Activated CD8-positive, alpha-beta memory T cell treated with anti-CD3 and anti-CD28 coated beads, Interleukin-2, amount 50 U/mL, for 24 hours (primary cell): ENCODE results near the gene WFDC1.
"Not testable (repeated sequence)": the region's sequence is repeated elsewhere in the genome, so short reads cannot be mapped to it uniquely, and the experiment has no call there.

Experiments
- DNase-seq: peaks from one replicate; pipeline ENCODE4 v3.0.0-alpha.2; 2020; ENCODE audit errors: extremely low read depth

WFDC1 gene

DNA sequence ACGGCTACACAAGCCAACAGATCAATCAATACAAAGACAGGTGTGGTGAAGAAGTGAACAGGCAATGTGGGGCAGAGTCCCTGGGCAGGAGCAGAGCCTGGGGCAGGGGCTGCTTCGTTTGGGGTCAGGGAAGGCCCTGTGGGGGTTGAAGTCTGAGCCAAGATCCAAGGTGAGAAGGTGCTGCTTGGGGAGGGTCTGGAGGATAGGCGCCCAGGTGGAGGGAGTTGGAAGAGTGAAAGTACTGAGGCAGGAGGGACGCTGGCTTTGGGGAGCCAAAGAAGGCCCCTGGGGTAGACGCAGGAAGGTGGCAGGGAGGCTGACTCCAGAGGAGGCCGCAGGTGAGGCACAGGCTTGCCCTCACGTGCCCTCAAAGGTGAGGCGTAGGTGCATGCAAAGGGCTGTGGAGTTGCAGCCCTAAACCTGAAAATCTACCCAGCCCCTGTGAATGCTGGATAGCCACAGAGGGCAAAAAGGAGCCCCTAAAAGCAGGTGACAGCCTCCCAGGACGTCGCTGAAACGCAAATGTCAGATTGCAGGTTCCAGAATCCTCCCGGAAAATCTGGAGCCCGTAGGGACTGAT is 33.3 kb downstream of the WFDC1 start:
- no peak for DNase-seq

DNA sequence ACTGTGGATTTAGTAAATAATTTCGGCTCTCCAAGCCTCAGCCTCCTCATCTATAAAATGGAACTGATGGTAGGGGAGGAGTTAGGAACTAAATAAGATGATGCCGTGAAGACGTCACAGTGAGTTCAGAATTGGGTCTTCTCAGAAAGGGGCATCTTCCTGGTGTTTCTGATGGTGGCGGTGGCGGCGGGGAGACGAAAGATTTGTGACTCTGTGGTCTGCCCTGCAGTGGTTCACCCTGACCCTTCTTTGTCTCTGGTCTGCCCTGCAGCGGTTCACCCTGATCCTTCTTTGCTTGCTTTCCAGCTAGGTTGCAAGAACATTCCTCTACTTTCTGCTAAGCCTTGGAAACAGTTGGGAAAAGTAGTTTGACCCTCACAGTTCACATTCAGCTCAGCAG is 34.3 kb downstream of the WFDC1 start:
- DNase-seq = no peak

DNA sequence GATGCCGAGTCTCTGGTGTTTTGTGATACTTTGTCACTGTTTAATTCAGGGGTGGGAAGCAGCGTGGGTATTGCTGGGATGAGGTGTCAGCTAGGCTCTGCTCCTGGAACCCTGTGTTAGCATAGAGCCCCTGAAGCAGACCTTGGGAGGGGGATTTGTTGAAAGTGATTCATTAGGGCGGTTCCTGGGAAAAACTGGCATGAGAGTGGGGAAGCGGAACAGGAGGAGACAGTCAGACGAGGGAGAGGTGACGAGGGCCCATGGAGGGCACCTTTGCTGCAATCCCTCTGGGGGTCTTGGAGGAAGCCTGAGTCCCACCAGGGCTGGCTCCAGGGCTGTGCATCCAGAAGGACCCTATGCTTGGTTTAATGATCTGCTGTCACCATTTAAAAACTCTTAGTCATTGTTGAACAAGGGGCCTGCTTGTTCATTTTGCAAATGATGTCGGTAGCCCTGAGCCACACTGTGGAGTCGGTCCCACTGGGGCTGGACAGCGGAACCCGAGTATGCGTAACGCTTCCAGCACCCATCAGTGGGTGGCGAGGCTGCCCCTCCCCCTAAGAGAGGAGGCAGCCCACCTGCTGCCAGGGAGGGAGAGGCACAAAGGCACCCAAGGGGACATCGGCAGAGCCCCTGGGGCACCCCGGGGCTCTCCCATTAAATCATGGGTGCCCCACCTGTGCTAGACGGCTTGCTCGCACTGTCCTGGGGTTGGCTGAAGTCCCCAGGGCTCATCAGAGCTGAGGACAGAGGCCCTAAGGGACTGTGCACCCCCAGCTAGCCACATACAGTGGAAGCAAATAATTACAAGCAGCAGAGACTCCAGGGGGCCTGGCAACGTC is 35.4 kb downstream of the WFDC1 start:
- DNase-seq = no peak

DNA sequence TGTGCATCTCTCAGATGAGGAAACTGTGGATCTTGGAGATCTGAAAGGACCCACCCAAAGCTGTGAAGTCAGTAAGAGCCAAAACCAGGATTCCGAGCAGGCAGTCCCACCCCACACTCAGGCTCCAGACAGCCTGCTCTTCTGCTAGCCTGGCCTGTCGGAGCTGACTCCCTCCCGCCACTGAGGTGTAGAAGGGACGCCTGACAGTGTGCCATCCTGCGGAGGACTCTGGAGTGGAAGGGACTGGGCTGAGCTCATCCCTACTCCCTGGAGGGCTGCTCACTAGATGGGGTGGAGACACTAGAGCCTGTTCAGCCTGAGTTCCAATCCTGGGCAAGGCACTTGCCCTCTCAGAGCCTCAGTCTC is 36.0 kb downstream of the WFDC1 start:
- DNase-seq = no peak

DNA sequence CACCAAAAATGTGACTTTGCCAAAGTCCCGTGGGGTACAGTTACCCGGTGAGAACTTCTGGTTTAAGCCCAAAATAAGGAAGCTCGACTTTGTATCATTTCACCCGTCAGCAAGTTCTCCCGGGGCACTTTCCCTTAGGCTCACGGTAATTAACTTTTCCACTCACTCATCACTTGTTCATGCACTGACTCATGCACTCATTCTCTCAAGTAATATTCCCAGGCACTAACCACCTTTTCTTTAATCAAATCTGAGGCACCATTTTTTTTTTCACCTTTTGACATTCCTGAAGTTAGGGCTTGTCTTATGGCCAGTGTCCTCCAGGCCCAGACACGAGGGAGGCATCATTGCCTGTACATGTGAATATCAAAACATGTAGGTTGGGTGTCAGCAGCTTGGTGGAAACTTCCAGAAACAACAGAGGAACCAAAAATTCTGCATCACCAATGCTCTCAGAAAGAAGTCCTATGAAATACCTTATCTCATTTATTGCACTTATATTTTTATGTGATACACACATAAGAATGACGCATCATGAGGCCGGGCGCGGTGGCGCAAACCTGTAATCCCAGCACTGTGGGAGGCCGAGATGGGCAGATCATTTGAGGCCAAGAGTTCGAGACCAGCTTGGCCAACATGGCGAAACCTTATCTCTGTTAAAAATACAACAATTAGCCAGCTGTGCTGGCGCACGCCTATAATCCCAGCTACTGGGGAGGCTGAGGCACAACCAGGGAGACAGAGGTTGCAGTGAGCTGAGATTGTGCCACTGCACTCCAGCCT is 37.5 kb downstream of the WFDC1 start:
- no peak for DNase-seq

DNA sequence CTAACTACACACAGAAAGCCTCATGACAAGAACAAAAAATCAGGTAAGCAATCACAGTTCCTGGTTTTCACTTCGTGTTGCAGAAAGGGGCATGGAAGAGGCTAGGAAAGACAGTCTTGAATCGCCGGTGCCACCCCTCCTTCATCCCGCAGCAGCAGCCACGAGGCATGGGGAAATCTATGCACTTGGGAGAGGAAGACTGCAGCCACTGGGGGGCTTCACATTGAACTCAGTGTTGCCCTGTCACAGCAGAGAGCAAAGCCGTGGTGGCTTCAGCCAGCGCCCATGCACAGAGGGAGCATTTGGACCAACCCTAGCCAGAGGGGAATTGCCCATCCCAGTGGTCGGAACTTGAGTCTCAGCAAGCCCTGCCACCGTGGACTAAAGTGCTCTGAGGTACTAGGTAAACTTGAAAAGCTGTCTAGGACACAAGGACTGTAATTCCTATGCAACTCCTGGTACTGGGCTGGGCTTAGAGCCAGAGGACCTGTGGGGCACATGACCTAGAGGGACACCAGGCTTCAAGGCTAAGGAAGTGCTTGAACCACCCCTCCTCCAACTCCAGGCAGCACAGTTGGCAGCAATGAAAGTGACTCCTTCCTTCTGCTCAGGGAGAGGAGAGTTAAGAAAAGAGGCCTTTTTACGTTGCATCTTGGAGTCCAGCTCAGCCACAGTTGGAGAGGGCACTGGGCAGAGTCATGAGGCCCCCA is 38.5 kb downstream of the WFDC1 start:
- no peak for DNase-seq

DNA sequence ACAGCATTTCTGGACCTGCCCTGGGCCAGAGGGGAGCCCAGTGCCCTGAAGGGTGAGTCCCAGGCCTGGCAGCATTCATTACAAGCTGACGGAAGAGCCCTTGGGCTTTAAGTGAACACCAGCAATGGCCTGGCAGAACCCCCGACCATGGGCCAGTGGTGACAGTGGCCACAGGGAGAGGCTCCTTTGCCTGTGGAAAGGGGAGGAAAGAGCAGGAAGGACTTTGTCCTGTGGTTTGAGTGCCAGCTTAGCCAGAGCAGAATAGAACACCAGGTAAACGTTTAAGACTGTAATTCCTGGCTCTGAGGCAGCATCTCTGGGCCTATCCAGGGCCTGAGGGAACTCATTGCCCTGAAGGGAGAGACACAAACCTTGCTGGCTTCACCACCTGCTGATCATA is 39.4 kb downstream of the WFDC1 start:
- DNase-seq = no peak

DNA sequence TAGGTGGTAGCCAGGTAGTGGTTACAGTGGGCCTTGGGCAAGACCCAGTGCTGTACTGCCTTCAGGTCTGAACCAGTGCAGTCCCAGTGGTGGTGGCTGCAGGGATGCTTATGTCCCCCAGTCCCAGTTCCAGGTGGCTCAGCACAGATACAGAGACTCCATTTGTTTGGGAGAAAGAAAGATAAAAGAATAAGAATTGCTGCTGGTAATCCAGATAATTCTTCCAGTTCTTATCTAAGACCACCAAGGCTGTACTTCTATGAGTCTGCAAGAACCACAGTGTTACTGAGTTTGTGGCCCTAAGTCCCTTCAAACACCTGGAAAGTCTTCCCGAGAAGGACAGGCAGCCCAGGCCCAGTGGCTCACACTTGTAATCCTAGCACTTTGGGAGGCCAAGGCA is 39.8 kb downstream of the WFDC1 start:
- DNase-seq = no peak

DNA sequence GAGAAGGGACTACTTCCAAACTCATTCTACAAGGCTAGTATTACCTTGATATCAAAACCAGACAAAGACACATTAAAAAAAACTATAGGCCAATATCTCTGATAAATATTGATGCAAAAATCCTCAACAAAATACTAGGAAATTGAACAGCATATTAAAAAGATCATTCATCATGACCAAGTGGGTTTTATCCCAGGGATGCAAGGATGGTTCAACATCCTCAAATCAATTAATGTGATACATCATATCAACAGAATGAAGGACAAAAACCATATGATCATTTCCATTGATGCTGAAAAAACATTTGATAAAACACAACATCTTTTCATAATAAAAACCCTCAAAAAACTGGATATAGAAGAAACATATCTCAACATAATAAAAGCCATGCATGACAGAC is 42.6 kb downstream of the WFDC1 start:
- not testable (repeated sequence) for DNase-seq

DNA sequence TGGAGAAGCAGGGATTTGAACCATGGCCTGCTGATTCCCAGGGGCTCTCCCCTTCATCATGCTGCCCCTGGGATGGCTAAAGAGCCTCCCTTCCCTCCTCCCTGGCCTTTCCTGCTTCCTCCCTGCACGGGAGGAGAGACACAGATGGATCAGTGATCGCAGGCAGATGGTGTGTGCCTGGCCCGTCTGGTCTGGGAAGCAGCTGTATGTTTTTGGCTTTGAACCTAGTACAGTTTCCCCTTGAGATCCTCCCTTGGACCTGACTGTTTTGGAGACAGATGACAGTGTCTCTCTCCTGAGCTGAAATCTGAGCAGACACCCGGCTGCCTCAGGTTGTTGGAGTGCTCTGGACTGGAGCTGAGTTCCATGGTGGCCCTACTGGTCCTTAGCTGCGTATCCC is 44.6 kb downstream of the WFDC1 start:
- DNase-seq = no peak

DNA sequence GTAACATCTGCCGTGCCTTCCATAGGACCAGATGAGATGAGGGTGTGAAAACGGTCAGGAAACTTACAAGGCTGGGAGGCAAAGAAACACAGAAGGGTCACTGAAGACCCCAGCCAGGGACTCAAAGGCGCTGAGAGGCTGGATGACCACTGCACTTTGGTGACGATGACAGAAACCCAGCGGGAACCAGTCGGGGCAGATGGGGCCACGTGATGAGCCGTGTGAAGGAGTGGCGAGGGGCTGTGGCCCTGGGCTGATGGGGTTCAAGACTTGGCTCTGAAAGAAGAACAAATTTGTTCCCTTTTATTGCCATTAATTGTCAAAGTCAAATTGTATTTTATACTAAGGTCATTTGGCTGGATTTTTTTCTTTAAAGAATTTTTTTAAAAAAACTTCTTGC is 45.1 kb downstream of the WFDC1 start:
- no peak for DNase-seq

DNA sequence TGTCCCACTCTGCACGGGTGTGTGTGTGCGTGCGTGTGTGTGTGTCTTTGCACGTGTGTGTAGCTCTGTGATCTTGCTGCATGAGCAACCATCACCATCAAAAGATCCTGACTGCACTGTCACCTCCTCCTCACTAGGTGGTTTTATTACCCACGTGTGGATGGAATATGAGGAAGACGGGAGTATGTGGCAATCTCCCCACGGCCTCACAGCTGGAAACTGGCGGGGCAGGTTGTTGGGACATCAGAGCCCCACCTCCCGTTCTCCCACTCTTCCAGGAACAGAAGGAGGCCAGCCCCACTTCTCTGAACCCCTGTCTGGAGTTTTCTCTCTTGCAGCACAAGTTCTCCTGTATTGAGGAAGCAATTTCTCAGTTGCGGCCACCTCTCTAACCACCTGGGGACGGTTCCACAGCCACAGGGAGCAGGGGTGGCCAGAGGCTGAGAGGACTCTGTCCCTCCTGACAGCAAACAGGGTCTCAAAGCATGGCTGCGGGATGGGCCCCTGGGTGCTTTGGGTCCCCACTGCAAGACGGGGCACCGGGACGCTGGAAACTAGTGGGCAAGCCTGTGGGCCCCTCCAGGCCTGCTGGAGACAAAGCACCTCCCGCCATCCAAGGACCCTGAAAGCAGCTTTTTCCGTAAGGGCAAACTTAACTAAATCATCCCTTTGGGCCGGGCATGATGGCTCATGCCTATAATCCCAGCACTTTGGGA is 45.8 kb downstream of the WFDC1 start:
- DNase-seq = no peak

DNA sequence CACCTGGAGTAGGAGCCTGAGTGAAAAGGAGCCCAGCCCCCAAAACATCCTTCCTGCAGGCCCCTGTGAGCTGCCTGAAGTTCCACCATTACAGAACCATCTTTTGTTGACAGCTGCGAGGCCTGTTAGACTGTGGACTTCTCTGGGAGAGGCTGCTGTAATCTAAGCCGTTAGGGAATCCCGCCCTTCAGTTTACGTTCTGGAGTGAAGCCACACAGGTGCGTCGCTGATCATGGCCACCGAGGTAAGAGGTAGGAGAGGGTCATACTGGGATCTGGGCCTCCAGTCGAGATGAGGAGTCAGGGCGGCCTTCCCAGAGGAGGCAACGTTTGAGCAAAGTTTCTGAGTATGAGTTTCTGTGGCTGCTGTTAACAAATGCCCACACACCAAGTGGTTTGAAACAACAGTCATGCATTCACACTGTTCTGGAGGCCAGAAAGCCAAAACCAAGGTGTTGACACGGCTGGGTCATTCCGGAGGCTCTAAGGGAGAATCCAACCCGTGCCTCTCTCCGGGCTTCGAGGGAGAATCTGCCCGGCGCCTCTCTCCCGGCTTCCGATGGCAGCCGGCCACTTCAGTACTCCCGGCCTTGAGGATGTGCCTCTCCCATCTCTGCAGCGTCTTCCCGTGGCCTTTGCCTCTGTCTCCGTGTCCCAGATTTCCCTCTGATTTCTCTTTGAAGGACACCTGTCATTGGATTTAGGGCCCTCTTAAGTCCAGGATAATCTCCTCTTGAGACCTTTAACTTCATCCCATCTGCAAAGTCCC is 47.0 kb downstream of the WFDC1 start:
- DNase-seq = no peak

DNA sequence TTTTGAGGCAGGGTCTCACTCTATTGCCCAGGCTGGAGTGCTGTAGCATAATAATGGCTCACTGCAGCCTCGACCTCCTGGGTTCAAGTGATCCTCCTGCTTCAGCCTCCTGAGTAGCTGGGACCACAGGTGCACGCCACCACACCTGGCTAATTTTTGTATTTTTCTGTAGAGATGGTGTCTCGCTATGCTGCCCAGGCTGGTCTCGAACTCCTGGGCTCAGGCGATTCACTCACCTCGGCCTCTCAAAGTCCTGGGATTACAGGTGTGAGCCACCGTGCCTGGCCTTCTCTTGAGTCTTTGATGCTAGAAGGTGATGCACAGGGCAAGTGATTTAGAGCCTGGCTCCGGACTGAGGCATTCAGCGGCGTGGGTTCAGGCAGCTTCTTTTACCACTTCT is 49.1 kb downstream of the WFDC1 start:
- DNase-seq = not testable (repeated sequence)

DNA sequence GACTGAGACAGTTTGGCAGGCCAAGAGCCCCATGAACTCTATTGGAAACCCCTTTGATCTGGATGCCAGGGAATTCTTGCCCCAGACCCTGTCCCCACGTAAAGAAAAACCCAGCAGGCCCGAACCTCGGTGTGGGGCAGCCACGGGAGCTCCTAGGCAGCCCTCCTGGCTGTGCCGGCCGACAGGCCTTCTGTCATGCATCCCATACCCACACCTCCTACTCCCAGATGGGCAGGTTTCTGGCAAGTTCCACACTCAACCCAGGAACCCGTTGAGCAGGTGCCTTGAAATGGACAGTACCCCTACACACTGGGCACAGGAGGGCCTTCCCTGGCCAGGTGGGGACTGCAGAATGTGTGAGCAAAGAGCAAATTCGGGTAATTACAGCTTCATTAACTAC is 50.1 kb downstream of the WFDC1 start:
- no peak for DNase-seq

DNA sequence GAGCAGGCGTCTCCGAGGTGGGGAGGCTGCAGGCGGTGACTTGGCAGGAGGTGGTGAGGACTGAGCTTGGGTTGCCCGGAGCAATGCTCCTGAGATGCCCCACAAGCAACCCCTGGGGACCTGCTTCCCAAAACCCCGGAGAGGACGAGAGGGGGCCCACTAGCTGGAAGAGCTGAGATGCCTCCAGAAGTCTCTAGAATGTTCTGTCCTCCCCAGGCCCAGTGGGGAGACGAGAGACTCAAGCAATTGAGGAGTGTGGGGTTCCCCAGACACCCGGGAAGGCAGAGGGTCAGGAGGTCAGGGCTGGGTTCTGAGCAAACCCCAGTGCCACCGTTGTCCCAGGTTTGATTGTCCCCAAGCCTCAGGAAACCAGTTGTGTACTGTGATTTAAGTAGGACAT is 52.5 kb downstream of the WFDC1 start:
- DNase-seq = no peak

DNA sequence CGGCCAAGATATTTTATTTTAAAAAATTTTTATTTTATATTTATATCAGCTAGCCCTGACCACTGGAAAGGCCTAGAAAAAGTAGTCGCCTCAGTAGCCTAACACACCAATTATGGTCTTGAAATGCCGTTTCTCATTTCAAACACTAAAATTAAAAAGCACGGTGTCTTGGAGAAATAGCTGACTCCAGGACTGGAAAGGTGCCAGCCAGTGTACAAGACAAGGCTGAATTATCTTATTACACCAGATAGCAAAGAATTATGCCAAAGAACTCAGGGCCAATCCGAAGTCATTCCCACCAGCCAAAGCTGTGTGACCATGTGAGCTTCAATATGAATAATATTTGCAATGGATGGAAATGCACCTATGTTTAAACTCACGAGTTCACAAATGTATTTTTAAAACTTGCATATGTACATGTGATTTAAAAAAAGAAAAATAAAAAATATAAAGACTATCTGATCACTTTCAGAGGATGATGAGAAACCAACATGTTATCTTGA is 53.8 kb downstream of the WFDC1 start:
- no peak for DNase-seq

DNA sequence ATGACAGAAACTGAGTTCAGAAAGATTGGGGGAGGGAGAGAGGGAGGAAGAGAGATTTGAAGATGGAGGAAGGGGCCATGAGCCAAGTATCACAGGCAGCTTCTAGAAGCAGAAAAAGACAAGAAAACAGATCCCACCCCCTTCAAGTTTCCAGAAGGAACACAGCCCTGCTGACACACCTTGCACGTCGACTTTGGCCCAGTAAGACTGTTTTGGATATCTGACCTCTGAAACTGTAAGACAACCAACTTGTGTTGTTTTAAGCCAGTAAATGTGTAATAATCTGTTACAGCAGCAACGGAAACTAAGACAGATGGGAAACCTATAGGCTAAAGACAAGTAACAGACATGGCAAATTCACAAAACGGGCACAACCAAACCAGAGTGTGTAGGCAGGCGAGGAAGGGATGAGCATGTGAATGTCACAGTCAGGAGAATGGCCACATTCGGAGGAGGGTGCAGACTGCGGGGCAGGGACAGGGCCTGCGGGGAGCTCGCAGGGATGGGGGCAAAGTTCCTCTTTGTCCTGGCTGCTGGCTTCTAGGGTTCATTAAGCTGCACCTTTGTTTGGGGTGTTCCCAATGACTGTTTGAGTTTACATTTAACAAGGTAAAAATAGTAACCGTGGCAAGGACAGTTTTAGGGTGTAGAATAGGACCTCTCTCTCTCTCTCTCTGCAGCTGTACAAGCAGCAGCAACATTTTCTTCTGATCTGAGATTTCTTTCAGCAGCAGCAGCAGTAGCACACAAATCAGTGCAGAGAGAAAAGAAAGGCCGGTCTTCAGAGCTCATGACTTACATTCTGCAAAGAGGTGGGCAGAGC is 55.4 kb downstream of the WFDC1 start:
- no peak for DNase-seq

DNA sequence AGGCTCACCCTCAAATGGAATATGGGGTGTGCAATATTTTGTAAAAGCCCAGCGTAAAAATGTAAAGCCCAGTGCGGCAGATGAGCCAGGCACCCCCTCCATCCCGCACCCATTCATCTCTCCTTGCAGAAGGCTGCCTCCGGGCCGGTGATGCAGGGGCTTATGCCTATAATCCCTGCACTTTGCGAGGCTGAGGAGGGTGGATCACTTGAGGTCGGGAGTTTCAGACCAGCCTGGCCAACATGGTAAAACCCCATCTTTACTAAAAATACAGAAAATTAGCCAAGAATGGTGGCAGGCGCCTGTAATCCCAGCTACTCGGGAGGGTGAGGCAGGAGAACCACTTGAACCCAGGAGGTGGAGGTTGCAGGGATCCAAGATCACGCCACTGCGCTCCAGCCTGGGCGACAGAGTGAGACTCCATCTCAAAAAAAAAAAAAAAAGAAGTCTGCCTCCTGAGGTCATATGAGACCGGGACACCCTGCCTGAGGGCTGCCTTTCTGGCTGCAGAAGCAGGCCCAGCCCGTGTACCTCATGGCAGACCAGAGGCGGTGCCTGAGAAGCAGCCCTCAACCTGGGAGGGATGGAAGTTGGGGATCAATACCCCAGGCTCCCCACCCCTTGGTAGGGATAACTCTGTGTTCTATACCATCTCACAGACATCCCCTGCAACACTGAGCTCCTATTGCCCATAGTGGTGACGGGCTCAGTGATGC is 56.2 kb downstream of the WFDC1 start:
- no peak for DNase-seq
